ENCODE data around the gene L1TD1.
"Not testable (repeated sequence)": the region's sequence is repeated elsewhere in the genome, so short reads cannot be mapped to it uniquely, and the experiment has no call there.

L1TD1 gene

DNA sequence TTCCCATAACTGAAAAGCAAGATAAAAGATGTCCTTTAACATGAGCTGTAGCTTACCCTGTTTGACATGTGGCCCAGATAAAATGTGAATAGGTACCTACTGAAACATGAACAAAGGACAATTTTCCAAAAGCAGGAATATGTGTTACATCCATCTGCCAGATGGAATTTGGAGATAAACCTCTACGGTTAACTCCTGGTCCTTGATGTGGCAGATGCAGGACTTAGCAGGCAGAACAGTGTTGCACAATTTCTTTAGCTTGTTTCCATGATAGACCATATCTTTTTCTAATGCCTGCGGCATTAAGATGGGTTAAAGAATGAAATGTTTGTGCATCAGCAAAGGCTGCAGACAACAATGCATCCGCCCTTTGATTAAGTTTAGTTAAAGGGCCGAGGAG lies 14.6 kb upstream of the L1TD1 start:
- H3K36me3 ChIP-seq; H3K27ac ChIP-seq; H3K4me2 ChIP-seq; H3K9ac ChIP-seq; H3K4me3 ChIP-seq; H3K27me3 ChIP-seq; H3K4me1 ChIP-seq; H3K9me3 ChIP-seq (replicated peaks in 1 of 11); H4K20me1 ChIP-seq: not testable (repeated sequence)
- 0 out of 22 replicates have a peak, but pooled peaks of 2 of the 11 experiments have one; percentile 13 to 32 for TF ChIP-seq Cebpa-rat (IDR thresholded peaks at IDR 0.05)

DNA sequence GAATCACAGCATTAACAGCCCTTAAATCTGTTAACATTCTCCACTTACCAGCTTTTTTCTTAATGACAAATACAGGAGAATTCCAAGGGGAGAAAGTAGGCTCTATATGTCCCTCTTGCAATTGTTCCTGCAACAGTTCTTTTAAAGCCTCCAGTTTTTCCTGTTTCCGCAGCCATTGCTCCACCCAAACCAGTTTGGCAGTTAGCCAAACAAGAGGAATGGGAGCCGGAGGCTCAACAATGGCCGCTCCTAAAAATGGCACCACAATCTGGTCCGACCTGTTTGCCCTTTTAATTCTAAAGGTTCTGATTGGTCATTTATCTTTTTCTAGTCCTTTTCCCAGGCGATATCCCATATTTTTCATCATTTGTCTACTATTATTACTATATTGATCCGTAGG lies 14.0 kb upstream of the L1TD1 start:
- TF ChIP-seq Cebpa-rat (IDR thresholded peaks at IDR 0.05) = no peak
- no peak overlapping the region for H3K4me2 ChIP-seq
- H4K20me1 ChIP-seq = no peaks in the 10 kb centered on the region
- no peak overlapping the region for H3K4me3 ChIP-seq
- H3K9ac ChIP-seq = no peak overlapping the region
- no peaks in the 10 kb centered on the region for H3K27me3 ChIP-seq
- no peak overlapping the region for H3K27ac ChIP-seq
- no peaks in the 10 kb centered on the region for H3K36me3 ChIP-seq
- H3K4me1 ChIP-seq = no peaks in the 10 kb centered on the region
- no peaks in the 10 kb centered on the region for H3K9me3 ChIP-seq (replicated peaks in 1 of 11)

DNA sequence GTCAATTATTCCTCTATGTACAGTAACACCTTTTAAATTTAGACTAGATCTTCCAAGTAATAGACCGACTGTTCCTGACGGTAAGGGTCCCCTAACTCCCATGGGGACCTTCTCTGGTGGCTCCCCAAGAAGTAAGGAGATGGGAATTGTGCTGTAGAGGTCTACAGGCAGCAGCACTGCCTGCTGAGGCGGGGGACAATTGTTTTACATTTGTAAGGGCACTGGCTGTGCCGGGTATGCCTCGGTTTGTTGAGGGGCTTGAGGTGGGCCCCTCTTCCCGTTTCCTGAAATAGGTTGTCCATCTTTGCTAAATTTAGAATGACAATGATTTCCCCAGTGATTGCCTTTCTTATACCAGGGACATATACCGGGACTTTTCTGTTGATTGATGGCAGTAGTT lies 13.1 kb upstream of the L1TD1 start:
- Histone ChIP-seq H3K9me3 (replicated peaks in 1 of 11) (no peaks in the 10 kb centered on the region), H3K4me1 (no peaks in the 10 kb centered on the region), H3K4me2 (no peak overlapping the region), H3K36me3 (no peaks in the 10 kb centered on the region), H3K4me3 (no peak overlapping the region), H3K27ac (no peak overlapping the region), H3K9ac (no peak overlapping the region), H3K27me3 (no peaks in the 10 kb centered on the region), H4K20me1 (no peaks in the 10 kb centered on the region)
- TF ChIP-seq Cebpa-rat (IDR thresholded peaks at IDR 0.05) = no peak

DNA sequence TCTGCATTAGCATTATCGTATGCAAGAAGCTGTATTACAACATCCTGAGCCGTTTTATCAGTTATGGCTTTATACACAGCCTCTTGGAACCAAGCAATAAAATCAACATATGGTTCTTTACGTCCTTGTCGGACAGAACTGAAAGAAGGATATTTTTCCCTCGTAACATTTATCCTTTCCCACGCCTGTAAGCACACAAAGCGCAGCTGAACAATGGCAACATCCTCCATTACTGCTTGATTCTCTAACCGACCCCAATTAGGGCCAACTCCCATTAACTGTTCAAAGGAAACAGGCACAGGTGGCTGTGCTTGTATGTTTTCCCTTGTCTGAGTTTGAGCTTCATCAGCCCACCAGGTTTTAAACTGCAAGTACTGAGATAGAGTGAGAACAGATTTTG lies 12.5 kb upstream of the L1TD1 start:
- H3K27me3 ChIP-seq; H3K36me3 ChIP-seq; H3K27ac ChIP-seq; H3K4me1 ChIP-seq; H3K9me3 ChIP-seq (replicated peaks in 1 of 11); H4K20me1 ChIP-seq; H3K4me2 ChIP-seq; H3K4me3 ChIP-seq; H3K9ac ChIP-seq: not testable (repeated sequence)

DNA sequence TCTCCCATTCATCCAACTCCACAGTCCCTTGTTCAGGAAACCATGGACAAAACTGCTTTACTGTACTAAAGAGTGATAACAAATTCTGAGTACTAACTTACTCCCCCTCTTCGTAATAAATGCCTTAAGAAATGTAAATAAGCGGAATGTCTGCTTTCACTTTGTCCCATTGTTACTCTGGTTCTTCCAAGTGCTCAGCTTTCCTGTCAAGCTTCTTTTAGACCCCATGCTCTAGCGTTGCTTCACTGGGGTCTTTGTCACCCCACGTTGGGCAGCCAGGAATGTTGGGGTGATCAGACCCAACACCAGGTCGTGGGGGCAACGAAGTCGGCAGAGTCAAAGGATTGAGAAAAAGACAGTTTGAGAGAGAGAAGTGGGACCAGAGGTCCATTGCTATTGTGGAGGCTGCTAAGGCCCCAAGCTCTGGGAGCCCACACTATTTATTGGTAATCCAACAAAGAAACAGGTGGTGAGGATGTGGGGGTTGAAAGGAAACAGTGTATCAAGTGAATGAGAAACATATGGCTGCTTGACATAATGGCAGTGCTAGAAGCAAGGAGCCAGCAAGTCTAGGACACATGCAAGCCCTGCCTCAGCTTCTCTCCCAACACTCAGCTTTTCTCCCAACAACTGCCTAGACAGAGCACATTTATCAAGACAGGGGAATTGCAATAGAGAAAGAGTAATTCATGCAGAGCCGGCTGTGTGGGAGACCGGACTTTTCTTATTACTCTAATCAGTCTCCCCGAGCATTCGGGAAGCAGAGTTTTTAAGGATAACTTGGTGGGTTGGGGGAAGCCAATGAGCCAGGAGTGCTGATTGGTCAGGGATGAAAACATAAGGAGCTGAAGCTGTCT lies 11.3 kb upstream of the L1TD1 start:
- not testable (repeated sequence) for H3K9ac ChIP-seq; H3K4me2 ChIP-seq; H4K20me1 ChIP-seq; H3K9me3 ChIP-seq (replicated peaks in 1 of 11); H3K27me3 ChIP-seq; H3K4me3 ChIP-seq; H3K4me1 ChIP-seq; H3K27ac ChIP-seq; H3K36me3 ChIP-seq

DNA sequence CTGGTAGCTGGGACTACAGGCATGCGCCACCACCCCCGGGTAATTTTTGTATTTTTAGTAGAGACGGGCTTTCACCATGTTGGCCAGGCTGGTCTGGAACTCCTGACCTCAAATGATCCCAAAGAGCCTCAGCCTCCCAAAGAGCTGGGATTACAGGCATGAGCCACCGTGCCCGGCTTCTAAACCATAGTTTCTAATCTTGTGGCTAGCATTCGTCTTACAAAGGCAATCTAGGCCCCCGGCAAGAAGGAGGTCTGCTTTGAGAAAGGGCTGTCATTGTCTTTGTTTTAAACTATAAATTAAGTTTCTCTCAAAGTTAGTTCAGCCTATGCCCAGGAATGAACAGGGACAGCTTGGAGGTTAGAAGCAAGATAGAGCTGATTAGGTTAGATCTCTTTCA lies 10.3 kb upstream of the L1TD1 start:
- Histone ChIP-seq H3K9me3 (replicated peaks in 1 of 11) (no peaks in the 10 kb centered on the region), H3K9ac (no peak overlapping the region), H3K27ac (no peak overlapping the region), H3K4me3 (no peak overlapping the region), H3K4me2 (no peak overlapping the region), H3K36me3 (no peaks in the 10 kb centered on the region), H3K4me1 (no peaks in the 10 kb centered on the region), H4K20me1 (no peaks in the 10 kb centered on the region), H3K27me3 (no peaks in the 10 kb centered on the region)
- no peak for TF ChIP-seq Cebpa-rat (IDR thresholded peaks at IDR 0.05)

DNA sequence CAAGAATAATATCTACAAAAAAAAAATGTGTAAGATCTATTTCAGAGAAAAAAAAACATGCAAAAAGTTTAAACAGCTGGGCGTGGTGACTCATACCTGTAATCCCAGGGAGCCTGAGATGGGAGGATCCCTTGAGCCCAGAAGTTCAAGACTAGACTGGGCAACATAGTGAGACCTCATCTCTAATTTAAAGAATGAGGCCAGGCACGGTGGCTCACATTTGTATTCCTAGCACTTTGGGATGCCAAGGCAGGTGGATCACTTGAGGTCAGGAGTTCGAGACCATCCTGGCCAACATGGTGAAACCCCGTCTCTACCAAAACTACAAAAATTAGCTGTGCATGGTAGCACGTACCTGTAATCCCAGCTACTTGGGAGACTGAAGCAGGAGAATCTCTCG lies 9.4 kb upstream of the L1TD1 start:
- H4K20me1 ChIP-seq; H3K36me3 ChIP-seq; H3K4me2 ChIP-seq; H3K4me1 ChIP-seq; H3K4me3 ChIP-seq; H3K27ac ChIP-seq; H3K9ac ChIP-seq; H3K9me3 ChIP-seq (replicated peaks in 1 of 11); H3K27me3 ChIP-seq: not testable (repeated sequence)

DNA sequence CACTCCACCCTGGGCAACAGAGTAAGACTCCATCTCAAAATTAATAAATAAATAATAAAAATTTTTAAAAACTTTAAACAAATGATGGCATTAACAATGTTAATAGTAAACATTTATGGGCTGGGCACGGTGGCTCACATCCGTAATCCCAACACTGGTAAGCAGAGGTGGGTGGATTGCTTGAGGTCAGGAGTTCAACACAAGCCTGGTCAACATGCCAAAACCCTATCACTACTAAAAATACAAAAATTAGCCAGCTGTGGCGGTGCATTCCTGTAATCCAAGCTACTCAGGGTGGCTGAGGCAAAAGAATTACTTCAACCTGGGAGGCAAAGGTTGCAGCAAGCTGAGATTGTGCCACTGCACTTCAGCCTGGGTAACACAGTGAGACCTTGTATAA lies 9.0 kb upstream of the L1TD1 start:
- Histone ChIP-seq H3K4me1 (no peaks in the 10 kb centered on the region), H3K36me3 (no peaks in the 10 kb centered on the region), H3K27ac (no peak overlapping the region), H3K4me3 (no peak overlapping the region), H3K9ac (no peak overlapping the region), H3K4me2 (no peak overlapping the region), H4K20me1 (no peaks in the 10 kb centered on the region), H3K27me3 (no peaks in the 10 kb centered on the region), H3K9me3 (replicated peaks in 1 of 11) (no peaks in the 10 kb centered on the region)
- TF ChIP-seq Cebpa-rat (IDR thresholded peaks at IDR 0.05) = no peak

DNA sequence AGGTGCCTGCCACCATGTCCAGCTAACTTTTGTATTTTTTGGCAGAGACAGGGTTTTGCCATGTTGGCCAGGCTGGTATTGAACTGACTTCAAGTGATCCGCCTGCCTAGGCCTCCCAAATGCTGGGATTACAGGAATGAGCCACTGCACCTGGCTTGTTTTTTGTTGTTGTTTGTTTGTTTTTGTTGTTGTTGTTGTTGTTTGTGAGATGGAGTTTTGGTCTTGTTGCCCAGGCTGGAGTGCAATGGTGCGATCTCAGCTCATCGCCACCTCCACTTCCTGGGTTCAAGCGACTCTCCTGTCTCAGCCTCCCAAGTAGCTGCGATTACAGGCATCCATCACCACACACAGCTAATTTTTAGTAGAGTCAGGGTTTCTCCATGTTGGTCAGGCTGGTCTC lies 7.1 kb upstream of the L1TD1 start:
- no peak for TF ChIP-seq Cebpa-rat (IDR thresholded peaks at IDR 0.05)
- H3K4me2 ChIP-seq = no peak overlapping the region

DNA sequence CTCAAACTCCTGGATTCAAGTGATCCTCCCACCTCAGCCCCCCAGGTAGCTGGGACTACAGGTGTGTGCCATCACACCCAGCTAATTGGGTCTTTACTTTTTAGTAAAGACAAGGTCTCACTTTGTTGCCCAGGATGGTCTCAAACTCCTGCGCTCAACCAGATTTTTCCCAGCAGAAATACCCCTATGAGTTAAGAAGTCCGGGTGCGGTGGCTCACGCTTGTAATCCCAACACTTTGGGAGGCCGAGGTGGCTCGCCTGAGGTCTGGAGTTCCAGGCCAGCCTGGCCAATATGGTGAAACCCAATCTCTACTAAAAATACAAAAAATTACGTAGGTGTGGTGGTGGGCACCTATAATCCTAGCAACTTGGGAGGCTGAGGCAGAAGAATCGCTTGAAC lies 6.5 kb upstream of the L1TD1 start:
- no peak for TF ChIP-seq Cebpa-rat (IDR thresholded peaks at IDR 0.05)
- H3K4me2 ChIP-seq = no peak overlapping the region
- H4K20me1 ChIP-seq = no peaks in the 10 kb centered on the region
- no peaks in the 10 kb centered on the region for H3K27me3 ChIP-seq
- no peaks in the 10 kb centered on the region for H3K9me3 ChIP-seq (replicated peaks in 1 of 11)
- H3K9ac ChIP-seq = no peak overlapping the region
- H3K36me3 ChIP-seq = no peaks in the 10 kb centered on the region
- no peaks in the 10 kb centered on the region for H3K4me1 ChIP-seq
- H3K4me3 ChIP-seq = no peak overlapping the region
- H3K27ac ChIP-seq = no peak overlapping the region

More for the DNA sequence above, 7.1 kb upstream of the L1TD1 start:
- Histone ChIP-seq H3K9me3 (replicated peaks in 1 of 11) (no peaks in the 10 kb centered on the region), H3K4me3 (no peak overlapping the region), H3K27ac (no peak overlapping the region), H3K4me1 (no peaks in the 10 kb centered on the region), H3K9ac (no peak overlapping the region), H3K36me3 (no peaks in the 10 kb centered on the region), H4K20me1 (no peaks in the 10 kb centered on the region), H3K27me3 (no peaks in the 10 kb centered on the region)

All from BLaER1 treated with 17β-estradiol and CSF1 and Interleukin-3, amounts not matched to agents 10 nM and 100 nM (cell line).